ENCODE data around the gene RAB19.

RAB19 gene

DNA sequence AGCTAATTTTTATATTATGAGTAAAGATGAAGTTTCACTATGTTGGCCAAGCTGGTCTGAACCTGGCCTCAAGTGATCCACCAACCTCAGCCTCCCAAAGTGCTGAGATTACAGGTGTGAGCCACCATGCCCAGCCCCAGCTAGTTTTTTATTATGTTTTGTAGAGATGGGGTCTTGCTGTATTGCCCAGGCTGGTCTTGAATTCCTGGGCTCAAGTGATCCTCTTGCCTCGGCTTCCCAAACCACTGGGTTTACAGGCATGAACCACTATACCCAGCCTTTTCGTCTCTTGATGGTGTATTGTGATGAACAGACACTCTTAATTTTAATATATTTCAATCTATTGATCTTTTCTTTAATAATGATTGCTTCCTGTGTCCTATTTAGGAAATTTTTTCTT lies 17.7 kb downstream of the RAB19 start:
- no peaks in the 10 kb centered on the region for H3K27me3 ChIP-seq (replicated peaks; ENCODE audit: insufficient read depth, low read length)

GRCh38 chr7:140423501-140423900 lies 19.6 kb downstream of the RAB19 start:
- no peaks in the 10 kb centered on the region for H3F3A ChIP-seq (ENCODE audit: insufficient read depth, low read length)
- H4K20me1 ChIP-seq (ENCODE audit: insufficient read depth, low read length) = no peaks in the 10 kb centered on the region
- H2AFZ ChIP-seq (ENCODE audit: low read length) = no peak overlapping the region
- no peak overlapping the region for H3K27ac ChIP-seq (ENCODE audit: low read length)
- H3K4me1 ChIP-seq (ENCODE audit: low read length) = no peaks in the 10 kb centered on the region
- no peaks in the 10 kb centered on the region for H3K9me2 ChIP-seq (replicated peaks; ENCODE audit: insufficient read depth, low read length)
- no peak for DNase-seq
- TF ChIP-seq EZH2phosphoT487 (IDR thresholded peaks at IDR 0.05; ENCODE audit: low read length) (no peak), CTCF (IDR thresholded peaks at IDR 0.05; ENCODE audit: low read length) (no peak)
- H3K9me3 ChIP-seq (replicated peaks; ENCODE audit: insufficient read depth, low read length) = no peaks in the 10 kb centered on the region
- no peak overlapping the region for H3K4me2 ChIP-seq (ENCODE audit: low read depth, low read length)
- no peak overlapping the region for H3K9ac ChIP-seq (ENCODE audit: low read length)
- H3K27me3 ChIP-seq (replicated peaks; ENCODE audit: insufficient read depth, low read length) = no peaks in the 10 kb centered on the region
- H3K4me3 ChIP-seq (ENCODE audit: low read length) = no peak overlapping the region
- no peaks in the 10 kb centered on the region for H3K79me2 ChIP-seq (ENCODE audit: low read length)
- no peaks in the 10 kb centered on the region for H3K36me3 ChIP-seq (replicated peaks; ENCODE audit: insufficient read depth, low read length)

More for the DNA sequence above, 17.7 kb downstream of the RAB19 start:
- no peaks in the 10 kb centered on the region for H3K9me2 ChIP-seq (replicated peaks; ENCODE audit: insufficient read depth, low read length)
- no peaks in the 10 kb centered on the region for H3F3A ChIP-seq (ENCODE audit: insufficient read depth, low read length)
- no peaks in the 10 kb centered on the region for H3K79me2 ChIP-seq (ENCODE audit: low read length)
- no peak overlapping the region for H3K27ac ChIP-seq (ENCODE audit: low read length)
- H3K4me1 ChIP-seq (ENCODE audit: low read length) = no peaks in the 10 kb centered on the region
- no peak overlapping the region for H2AFZ ChIP-seq (ENCODE audit: low read length)
- TF ChIP-seq EZH2 (optimal IDR thresholded peaks at IDR 0.05; ENCODE audit: low read depth, low read length) (no peak), CTCF (IDR thresholded peaks at IDR 0.05; ENCODE audit: low read length) (no peak), EZH2phosphoT487 (IDR thresholded peaks at IDR 0.05; ENCODE audit: low read length) (no peak)
- H3K36me3 ChIP-seq (replicated peaks; ENCODE audit: insufficient read depth, low read length) = no peaks in the 10 kb centered on the region
- H3K9ac ChIP-seq (ENCODE audit: low read length) = no peak overlapping the region
- no peak overlapping the region for H3K4me2 ChIP-seq (ENCODE audit: low read depth, low read length)
- H3K4me3 ChIP-seq (ENCODE audit: low read length) = no peak overlapping the region
- H4K20me1 ChIP-seq (ENCODE audit: insufficient read depth, low read length) = no peaks in the 10 kb centered on the region
- H3K9me3 ChIP-seq (replicated peaks; ENCODE audit: insufficient read depth, low read length) = no peaks in the 10 kb centered on the region
- no peak for DNase-seq

GRCh38 chr7:140425718-140426117 lies 21.9 kb downstream of the RAB19 start:
- H3K9me3 ChIP-seq (replicated peaks; ENCODE audit: insufficient read depth, low read length) = no peaks in the 10 kb centered on the region
- no peak overlapping the region for H3K4me2 ChIP-seq (ENCODE audit: low read depth, low read length)
- no peak overlapping the region for H2AFZ ChIP-seq (ENCODE audit: low read length)
- H4K20me1 ChIP-seq (ENCODE audit: insufficient read depth, low read length) = no peaks in the 10 kb centered on the region
- TF ChIP-seq EZH2phosphoT487 (IDR thresholded peaks at IDR 0.05; ENCODE audit: low read length) = no peak
- no peak for TF ChIP-seq CTCF (IDR thresholded peaks at IDR 0.05; ENCODE audit: low read length)
- no peaks in the 10 kb centered on the region for H3K36me3 ChIP-seq (replicated peaks; ENCODE audit: insufficient read depth, low read length)
- H3K79me2 ChIP-seq (ENCODE audit: low read length) = no peaks in the 10 kb centered on the region
- H3K27ac ChIP-seq (ENCODE audit: low read length) = no peak overlapping the region
- H3K4me1 ChIP-seq (ENCODE audit: low read length) = no peaks in the 10 kb centered on the region
- no peak for DNase-seq
- no peaks in the 10 kb centered on the region for H3F3A ChIP-seq (ENCODE audit: insufficient read depth, low read length)
- H3K4me3 ChIP-seq (ENCODE audit: low read length) = no peak overlapping the region
- no peak overlapping the region for H3K9ac ChIP-seq (ENCODE audit: low read length)
- no peaks in the 10 kb centered on the region for H3K9me2 ChIP-seq (replicated peaks; ENCODE audit: insufficient read depth, low read length)
- H3K27me3 ChIP-seq (replicated peaks; ENCODE audit: insufficient read depth, low read length) = no peaks in the 10 kb centered on the region; the same call in 1 of the 2 replicates

Measured in MM.1S (cell line).